Transverse colon (tissue), 3 donors: ENCODE results near the gene RNGTT.

Experiments
- POLR2A ChIP-seq: fragments of 450-650 bp; IDR thresholded peaks from one replicate; pipeline ENCODE4 v1.6.1; 2016; ENCODE audit warnings: antibody characterized with exemption, mild to moderate bottlenecking, moderate library complexity
- POLR2AphosphoS5 ChIP-seq, 3 donors: sonication (generic); formaldehyde crosslinking; IDR thresholded peaks; one replicate each; pipeline ENCODE4 v1.6.1; 2016; ENCODE audit warnings: antibody characterized with exemption in 3 of 3

- TF ChIP-seq POLR2A, result no peak
- no peak for TF ChIP-seq POLR2AphosphoS5 (IDR thresholded peaks at IDR 0.05)
Observed at GRCh38 chr6:88877893-88878292, 85.5 kb downstream of the RNGTT start.
